ENCODE results near the gene MAPK12. TPM values are rescaled to one million over a fixed set of nuclear protein-coding genes. Genes with fewer than 3 reads are reported as not detected.

Gene MAPK12
- total and polyA plus RNA-seq, 9 of the 15 experiments (the other 6 are each of a cell fraction or from before 2014, with no cell fraction given) = 0.79 to 71.5 (median 32.8) TPM

- Histone ChIP-seq H3K9me3 (replicated peaks; ENCODE audit: control insufficient read depth, insufficient read depth, low read depth, low read length) (no peaks in the 10 kb centered on the region), H3K9me1 (ENCODE audit: control insufficient read depth, insufficient read depth, low read length) (no peaks in the 10 kb centered on the region), H3K4me3 (no peak overlapping the region), H3K4me2 (ENCODE audit: insufficient read depth, low read length) (no peak overlapping the region), H3K79me2 (ENCODE audit: control insufficient read depth, insufficient read depth, low read length) (peaks cover 50% of the 10 kb centered on the region), H2AFZ (ENCODE audit: low read depth, low read length) (no peak overlapping the region), H3K27ac (ENCODE audit: extremely low read depth, low read depth, low read length) (0 out of 3 replicates have a peak overlapping the region, but pooled peaks have one; percentile 2), H4K20me1 (replicated peaks; ENCODE audit: control insufficient read depth, insufficient read depth, low read length) (peaks cover 7% of the 10 kb centered on the region), H3K4me1 (replicated peaks in 1 of 2; ENCODE audit: control insufficient read depth in 2 of 2, insufficient read depth in 2 of 2, low read length in 2 of 2) (peaks cover 9 to 74% of the 10 kb centered on the region in 2 experiments), H3K9ac (ENCODE audit: insufficient read depth in 1 of 2, low read depth in 2 of 2, low read length in 2 of 2) (peak overlapping the region in 1 of 2 experiments; percentile 71; a peak in 1 of 4 replicates), H3K27me3 (ENCODE audit: control insufficient read depth in 2 of 2, insufficient read depth in 2 of 2, low read length in 2 of 2) (no peaks in the 10 kb centered on the region), H3K36me3 (ENCODE audit: control insufficient read depth, insufficient read depth, low read length) (peaks cover 40% of the 10 kb centered on the region; the same call in 2 of the 3 replicates)
- DNase-seq (ENCODE audit: extremely low read depth in 1 of 4, low spot score in 3 of 4) (peak in 3 of 4 experiments; percentile 30 to 80 (median 56)), FAIRE-seq (peak; percentile 89), ATAC-seq (peak; percentile 44)
- CTCF ChIA-PET (ENCODE audit: low intra/inter-chr PET ratio) = no interaction called here
- POLR2A ChIA-PET = interaction anchor here (0.6 to 0.7 kb wide), 2 partner anchors 9 to 15 kb away, joined by 3 read pairs; no protein-coding TSS in a partner anchor
- WGBS (ENCODE audit: insufficient coverage, low coverage, missing lambda C conversion rate) = 22% methylated on average over 12 of the region's 16 CpGs
- no TSS peak for BruUV-seq (replicated peaks)
- intact Hi-C loops (cut with micrococcal nuclease) (no loop called here), in situ Hi-C loops (cut with MboI) (no loop called here)
- TF ChIP-seq ATF7 (IDR thresholded peaks at IDR 0.05) (peak; percentile 95), ATF6 (CRISPR knock-in tag; IDR thresholded peaks at IDR 0.05) (no peak), JUND (IDR thresholded peaks at IDR 0.05; ENCODE audit: borderline replicate concordance, low read depth, low read length) (peak; percentile 81), JUND (tag; IDR thresholded peaks at IDR 0.05; ENCODE audit: borderline replicate concordance, low read depth, low read length) (peak; percentile 56; the same call in 1 of the 3 replicates), ETS1 (conservative IDR thresholded peaks at IDR 0.05; ENCODE audit: control insufficient read depth, low read depth, low read length) (no peak), HBP1 (CRISPR knock-in tag; IDR thresholded peaks at IDR 0.05) (no peak), MXI1 (IDR thresholded peaks at IDR 0.05; ENCODE audit: low read depth, low read length) (peak; percentile 80), RBM22 (IDR thresholded peaks at IDR 0.05; ENCODE audit: low read depth, low read length, poor library complexity, severe bottlenecking) (peak; percentile 55), WHSC1 (IDR thresholded peaks at IDR 0.05; ENCODE audit: low read length) (no peak), BMI1 (IDR thresholded peaks at IDR 0.05; ENCODE audit: low read length) (peak; percentile 63; the same call in 1 of the 2 replicates), ATF1 (CRISPR knock-in tag; IDR thresholded peaks at IDR 0.05) (no peak), ATF1 (tag; IDR thresholded peaks at IDR 0.05) (peak; percentile 85), NFATC3 (IDR thresholded peaks at IDR 0.05) (no peak), SNIP1 (IDR thresholded peaks at IDR 0.05; ENCODE audit: low read depth) (no peak), SRF (CRISPR knock-in tag; IDR thresholded peaks at IDR 0.05) (no peak), CREM (IDR thresholded peaks at IDR 0.05; ENCODE audit: low read depth) (peak; percentile 92), CTBP1 (IDR thresholded peaks at IDR 0.05; ENCODE audit: borderline replicate concordance) (0 out of 2 replicates have a peak, but pooled peaks have one; percentile 18), CSDE1 (IDR thresholded peaks at IDR 0.05) (peak in 1 of 2 experiments; percentile 74; a peak in 1 of 4 replicates), ZBTB9 (CRISPR knock-in tag; IDR thresholded peaks at IDR 0.05) (no peak)
Measured at GRCh38 chr22:50247748-50248147, 13.7 kb downstream of the MAPK12 start.
